Endometrium (tissue), 2 donors: ENCODE data around the gene CBX1.
"Not testable (repeated sequence)": the region's sequence is repeated elsewhere in the genome, so short reads cannot be mapped to it uniquely, and the experiment has no call there.

Experiments
- FAIRE-seq: peaks from 2 replicates; lab custom pipeline; 2012; peaks lifted over from hg19 to GRCh38; lab: Jason Lieb, UNC
- donor health status: control.
- donor health status: control.

CBX1 gene

DNA sequence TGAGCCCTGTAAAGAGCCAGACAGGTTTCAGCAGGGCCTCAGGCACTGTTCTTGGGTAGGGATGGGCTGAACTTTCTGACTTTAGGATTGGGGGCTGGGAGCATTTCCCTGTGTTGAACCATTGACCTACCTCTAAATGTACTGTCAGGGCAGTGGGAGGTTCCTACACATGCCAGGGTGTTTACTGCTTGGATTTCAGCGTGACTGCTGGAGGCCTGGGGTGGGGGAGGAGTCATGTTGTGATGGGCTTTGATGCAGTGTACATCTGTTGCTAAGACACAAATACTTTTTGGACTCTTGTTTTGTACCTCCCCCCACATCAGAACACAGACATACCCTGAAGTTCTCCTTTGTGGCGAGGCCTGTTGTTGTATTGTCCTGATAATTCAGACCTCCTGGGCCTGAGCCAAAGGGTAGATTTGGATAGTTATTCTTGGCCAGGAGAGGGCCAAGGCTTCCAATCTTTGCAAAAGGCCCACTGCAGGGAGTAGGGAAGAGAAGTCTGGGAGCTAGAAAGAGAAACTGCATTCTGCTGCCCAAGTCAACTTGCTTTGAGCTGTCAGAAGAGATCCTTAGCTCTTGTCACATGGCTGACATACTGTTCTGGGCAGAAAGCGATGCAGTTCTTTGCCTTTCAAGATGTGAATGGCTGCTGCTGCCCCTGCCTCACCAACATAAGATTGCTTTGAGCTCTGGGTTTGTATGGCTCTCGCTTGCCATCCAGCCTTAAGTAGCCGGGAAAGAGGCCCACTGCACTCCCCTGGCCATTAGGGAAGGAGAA is 49.4 kb downstream of the CBX1 start:
- peak; percentile 79 for FAIRE-seq

DNA sequence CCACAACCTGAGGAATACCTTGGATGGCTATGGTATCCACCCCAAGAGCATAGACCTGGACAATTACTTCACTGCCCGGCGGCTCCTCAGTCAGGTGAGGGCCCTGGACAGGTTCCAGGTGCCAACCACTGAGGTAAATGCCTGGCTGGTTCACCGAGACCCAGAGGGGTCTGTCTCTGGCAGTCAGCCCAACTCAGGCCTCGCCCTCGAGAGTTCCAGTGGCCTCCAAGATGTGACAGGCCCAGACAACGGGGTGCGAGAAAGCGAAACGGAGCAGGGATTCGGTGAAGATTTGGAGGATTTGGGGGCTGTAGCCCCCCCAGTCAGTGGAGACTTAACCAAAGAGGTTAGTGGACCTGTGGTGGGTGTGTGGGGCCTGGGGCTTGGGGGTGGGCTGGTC is 50.0 kb downstream of the CBX1 start:
- FAIRE-seq: no peak

DNA sequence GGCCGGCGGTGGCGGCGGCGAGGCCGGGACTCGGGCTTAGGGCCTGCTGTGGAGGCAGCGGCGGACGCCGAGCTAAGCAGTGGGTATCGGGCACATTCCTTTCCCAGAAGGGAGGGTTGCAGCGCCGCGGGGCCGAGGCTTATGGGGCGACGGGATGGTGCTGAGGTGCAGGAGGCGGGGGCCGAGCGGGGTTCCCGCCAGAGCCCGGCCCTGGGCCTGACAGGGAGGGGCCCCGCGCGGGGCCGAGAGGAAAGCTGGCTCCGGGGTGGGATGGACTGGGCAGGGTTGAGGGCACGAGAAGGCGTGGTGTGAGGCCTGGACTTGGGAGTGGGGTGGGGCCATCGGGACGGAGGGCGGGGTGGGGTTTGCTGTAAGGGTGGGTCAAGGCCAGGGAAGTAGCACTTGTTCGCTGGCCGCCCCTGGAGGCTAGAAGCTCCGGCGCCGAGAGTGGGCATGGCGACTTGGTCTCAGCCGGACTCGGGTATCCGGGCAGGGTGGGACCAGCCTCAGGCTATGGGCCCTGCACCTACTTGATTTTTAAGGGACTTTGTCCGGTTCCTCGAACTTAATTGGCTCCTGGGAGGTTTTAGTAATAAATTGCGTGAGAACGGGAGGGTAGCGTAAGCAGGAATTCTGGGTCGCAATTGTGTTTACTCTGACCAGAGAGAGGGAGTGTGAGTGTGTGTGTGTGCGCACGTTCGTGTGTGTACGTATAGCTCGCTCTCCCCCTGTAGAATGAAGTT is 52.7 kb downstream of the CBX1 start:
- FAIRE-seq: no peak

DNA sequence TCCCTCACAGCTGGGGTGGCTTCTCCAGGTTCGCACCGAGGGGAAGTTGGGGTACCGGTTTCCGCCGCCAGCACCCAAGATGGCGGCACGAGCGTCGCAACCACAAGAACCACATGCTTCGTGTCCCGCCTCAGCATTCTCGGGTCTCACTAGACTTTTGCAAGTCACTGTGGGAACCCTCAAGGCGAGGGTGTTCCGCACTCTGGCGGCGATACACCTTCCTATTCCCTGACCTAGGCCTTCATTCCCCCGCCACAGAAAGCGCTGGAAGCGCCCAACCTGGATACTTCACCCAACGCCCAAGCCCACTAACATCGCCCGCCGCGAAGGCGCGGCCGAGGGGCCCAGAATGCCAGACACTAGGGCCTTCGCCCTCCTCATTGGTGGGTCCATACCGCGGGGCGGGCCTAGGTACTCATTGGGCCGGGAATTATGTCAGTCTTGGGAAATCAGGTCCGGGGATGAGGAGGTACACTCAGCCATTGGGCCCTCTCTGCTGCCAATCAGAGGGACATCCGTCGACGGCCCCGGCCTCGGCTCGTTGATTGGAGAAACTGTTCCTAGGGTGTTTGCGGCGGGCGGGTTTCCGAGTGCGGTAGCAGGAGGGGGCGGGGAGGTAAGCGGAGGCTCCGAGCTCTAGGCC is 53.4 kb downstream of the CBX1 start, which contains the start of gene NFE2L1:
Gene NFE2L1, plus strand, starts transcription at position 619 of the 643 bp plus-strand sequence. CDS start 2,760 bp downstream, outside the sequence.
- peak; percentile 90 for FAIRE-seq

DNA sequence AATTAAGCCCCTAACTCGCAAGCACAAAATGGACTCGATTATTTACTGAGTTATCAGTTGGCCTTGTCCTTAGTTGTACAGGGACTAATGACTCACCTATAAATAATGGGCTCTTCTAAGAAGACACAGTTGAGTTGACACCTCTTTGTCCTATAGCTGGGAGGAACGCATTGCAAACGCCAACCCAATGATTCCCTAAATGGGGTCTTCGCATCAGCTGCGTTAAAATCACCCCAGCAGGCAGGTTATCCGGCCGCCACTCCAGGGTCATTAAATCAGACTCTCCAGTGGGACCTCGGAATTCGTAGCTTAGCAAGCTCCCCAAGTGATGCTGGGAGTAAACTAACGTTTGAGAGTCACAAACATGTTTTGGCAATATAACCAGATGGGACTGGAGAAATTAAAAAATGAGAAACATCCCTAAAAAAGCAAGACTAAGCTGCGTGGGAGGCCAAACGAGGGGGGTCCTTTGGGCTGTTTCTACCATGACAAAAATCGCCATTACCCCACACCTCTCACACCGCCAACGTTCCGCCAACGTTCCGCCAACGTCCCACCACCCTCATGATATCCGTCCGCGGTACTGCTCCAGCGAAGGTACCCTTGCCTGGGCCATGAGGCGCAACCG is 54.1 kb downstream of the CBX1 start:
- FAIRE-seq: no peak

DNA sequence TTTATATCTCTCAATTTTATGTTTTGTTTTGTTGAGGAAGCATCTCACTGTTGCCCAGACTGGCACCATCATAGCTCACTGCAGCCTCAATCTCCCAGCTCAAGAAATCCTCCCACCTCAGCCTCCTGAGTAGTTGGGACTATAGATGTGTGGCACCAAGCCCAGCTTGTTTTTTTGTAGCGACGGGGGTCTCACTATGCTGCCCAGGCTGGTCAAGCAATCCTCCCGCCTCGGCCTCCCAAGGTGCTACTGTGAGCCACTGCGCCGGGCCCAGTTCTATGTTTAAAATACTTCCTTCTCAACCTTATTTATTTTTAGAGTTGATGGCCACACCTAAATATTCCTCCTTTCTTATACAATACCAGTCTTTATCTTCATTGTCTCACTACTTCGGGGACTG is 55.0 kb downstream of the CBX1 start:
- FAIRE-seq: no peak

DNA sequence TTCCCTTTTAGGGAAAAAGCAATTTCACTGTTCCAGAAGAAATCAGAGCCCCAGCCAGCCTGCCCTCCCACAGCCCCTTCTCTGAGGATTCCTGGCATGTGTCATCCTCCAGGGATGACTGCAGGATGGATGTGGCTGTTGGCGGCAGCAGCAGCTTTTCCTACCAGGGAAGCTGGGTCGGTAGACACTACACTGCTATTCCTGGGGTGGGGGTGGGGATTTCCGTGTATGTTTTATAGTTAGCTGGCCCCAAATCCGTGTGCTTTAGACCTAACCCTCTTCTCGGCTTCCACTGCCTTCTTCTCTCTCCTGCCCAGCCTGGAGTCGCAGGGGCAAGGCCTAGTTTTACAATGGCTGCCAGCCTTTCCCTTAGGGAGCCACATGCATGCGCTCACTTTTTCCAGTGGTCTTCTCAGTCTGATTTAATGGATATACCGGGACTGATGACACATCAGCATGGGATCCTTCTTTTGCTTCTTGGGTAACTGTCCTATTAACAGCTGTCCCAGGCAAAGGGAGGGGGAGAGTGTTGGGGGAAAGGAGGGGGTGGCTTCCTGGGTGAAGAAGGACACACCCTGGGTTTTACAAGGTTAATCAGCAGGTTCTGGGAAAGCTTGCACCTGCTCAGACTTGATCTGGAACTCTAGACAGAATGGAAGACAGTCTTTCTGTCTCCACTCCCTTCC is 55.8 kb downstream of the CBX1 start:
- no peak for FAIRE-seq

DNA sequence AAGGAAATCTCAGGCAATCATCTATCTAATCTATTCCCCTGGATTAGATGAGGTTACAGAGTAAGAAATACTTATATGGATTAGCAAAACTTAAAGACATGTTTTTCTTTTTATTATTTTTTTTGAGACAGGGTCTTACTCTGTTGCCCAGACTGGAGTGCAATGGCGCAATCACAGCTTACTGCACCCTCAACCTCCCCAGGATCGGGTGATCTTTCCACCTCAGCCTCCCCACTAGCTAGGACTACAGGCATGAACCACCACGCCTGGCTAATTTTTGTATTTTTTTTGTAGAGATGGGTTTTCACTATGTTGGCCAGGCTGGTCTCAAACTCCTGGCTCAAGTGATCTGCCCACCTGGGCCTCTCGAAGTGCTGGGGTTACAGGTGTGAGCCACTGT is 56.4 kb downstream of the CBX1 start:
- FAIRE-seq: no peak

DNA sequence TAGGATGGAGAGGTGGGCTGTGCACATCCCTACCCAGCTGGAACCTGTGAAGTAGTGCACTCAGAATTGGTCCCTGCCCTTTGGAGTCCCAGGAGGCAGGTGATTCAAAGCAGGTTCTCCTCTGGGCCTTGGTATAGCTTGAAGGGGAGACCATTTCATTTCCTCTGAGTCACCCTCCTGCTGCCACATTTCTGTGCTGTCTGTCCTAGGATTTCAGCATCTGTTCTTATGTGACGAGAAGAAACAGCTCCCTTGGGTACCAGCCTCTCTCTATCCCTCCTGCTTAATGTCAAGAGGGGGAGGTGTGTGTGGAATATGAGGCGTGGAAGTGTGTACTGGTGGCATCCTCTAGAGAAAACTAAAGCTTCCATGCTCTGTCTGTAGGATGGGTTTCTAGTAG is 58.1 kb downstream of the CBX1 start:
- FAIRE-seq: no peak

DNA sequence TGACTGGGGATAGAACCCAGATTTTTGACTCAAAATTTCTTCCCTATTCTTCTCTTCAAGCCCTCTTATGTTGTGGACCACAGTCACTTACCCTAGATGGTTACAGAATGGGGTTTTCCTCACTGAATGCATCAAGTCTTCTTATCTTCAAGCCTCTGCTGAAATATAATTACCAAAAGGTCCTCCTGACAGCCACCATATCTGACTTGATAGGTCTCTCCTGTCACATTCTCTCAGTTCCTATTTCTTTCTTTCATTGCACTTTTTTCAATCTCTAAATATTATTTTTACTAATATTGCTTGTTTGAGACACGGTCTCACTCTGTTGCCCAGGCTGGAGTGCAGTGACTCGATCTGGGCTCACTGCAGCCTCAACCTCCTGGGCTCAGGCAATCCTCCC is 62.6 kb downstream of the CBX1 start:
- no peak for FAIRE-seq

DNA sequence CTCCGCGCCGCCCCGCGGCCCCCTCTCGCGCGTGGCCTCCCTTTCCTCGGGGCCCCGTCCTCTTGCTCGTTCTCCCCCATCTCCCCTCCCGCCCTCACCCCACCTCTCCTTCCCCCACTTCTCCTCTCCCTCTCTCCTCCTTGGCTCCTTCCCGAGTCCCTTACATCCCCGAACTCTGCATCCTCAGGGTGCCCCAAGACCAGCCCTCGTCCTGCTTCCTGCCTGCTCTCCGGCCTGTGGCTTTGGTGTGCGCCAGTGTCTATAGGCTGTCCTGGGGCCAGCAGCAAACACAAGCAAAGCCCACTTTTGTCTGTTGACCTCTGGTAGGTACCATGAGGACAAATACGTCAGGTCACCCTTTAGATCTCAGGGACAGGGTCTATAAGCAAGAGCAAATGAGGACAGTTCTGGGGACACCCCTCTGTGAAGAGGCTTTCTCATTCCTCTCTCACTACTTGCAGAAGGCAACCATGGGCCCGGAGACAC is 63.4 kb downstream of the CBX1 start:
- no peak for FAIRE-seq

DNA sequence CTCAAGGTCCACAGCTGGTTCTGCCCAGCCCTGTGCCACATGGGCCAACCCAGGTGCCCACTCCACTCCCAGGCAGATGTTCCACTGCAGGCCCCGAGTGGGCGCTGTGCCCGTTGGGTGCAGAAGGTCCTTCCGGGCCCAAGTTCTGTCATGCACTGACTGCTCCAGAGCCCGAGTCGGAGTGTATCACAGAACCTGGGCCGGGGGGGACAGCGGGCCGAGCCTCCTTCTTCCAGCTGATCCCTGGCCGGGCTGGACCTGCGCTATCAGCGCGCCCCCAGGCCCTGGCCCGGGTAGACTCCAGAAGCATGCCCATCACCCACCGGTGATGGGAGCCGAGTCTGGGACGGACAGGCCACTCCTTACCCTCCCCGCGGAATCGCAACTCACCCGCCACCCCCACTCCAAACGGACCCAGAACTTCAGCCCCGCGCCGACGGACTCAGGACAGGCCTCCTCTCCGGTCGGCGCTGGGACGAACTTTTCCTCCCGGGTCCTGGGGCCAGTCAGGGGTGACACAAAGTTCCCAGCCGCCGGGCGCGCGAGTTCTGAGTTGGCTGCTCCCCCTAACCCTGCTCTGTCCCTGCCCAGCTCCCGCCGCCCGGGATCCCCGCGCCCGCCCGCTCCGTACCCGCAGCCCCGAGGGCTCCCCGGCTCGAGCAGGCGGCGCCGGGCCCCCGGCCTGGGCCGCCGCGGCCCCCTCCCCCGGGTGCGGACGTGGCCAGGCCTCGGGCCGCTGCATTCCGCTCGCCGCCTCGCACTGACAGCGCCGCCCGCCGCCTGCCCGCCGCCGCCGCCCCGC is 64.0 kb downstream of the CBX1 start, which contains the start of gene COPZ2:
Gene COPZ2, minus strand, starts transcription at position 762 of the 802 bp plus-strand sequence. Its CDS starts 20 bp downstream, at position 742.
- no peak for FAIRE-seq

DNA sequence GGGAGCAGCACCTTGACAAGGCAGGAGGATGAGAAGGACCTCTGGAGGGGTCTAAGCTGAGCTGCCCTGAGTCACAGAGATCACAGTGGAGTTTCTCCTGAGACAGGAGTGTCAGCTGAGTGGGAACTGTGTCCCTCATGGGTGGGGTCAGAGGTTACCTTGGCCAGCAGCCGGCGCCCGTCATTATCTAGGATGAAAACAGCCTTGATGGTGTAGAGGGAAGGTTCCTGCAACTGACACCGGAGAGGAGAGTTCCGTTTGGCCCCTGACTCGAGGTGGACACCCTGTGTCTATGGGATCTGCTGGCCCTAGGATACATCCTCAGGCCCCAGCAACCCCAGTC is 64.6 kb downstream of the CBX1 start:
- no peak for FAIRE-seq

DNA sequence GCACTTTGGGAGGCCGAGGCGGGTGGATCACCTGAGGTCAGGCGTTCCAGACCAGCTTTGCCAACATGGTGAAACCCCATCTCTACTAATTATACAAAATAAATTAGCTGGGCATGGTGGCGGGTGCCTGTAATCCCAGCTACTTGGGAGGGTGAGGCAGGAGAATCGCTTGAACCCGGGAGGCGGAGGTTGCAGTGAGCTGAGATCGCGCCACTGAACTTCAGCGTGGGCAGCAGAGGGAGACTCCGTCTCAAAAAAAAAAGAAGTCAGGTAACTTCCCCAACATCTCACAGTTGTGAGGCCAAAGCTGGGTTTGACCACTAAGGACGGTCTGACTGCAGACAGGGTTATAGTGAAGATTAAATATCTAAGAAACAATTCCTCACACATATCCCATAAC is 66.5 kb downstream of the CBX1 start:
- FAIRE-seq: not testable (repeated sequence)

DNA sequence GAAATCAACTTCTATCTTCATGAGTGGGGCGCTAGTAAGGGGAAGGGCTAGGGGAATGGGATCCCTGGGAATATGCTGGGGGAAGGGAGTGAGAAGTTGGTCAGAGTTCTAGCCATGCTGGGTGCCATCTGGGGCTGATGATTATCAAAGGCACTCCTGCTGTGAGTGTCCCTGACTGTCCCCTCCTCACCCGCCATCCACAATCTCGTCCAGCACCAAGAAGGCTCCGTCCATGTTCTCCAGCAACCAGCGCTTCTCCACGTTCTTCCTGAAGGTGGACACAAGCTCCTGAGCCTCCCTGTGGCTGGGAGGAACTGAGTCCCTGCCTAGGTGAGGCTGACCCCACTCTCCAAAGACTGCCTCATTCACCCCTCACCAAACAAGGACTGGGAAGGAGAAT is 69.3 kb downstream of the CBX1 start:
- FAIRE-seq: no peak

DNA sequence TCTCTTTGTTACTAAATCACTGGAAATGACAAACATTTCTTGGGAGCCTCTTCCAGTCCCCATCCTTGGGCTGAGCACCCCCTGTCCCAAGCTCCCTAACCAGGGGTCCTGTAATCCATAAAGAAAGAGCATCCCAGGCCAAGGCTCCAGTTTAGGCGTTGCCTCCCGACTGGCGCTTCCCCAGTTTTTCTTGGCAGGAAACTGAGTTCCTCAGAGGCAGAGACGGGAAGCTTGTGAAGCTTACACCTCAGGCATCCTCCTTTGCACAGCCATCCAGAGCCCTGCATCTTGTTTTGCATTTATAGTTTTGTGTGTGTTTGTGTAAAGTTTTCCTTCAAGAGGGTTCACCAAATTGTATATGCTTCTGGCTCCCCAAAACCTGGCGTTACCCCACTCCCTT is 70.7 kb downstream of the CBX1 start:
- FAIRE-seq: no peak

DNA sequence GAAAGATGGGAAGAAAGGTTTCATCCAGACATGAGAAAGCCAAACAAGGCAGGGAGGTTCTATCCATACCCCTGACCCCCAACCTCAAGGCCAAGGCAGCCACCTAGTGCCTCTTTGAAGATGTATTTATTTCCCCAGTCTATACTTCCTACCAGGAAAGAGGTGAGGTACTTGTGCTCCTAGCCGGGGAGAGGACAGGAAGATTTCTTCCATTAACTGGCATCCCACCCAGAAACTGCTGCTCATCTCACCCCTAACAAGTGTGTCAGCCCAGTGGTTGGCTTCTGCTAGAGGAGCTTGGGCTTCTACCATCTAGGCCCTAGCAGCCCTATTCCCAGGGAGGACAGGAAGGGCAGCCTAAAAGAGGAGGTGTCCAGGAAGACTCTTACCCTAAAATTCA is 72.5 kb downstream of the CBX1 start:
- no peak for FAIRE-seq

DNA sequence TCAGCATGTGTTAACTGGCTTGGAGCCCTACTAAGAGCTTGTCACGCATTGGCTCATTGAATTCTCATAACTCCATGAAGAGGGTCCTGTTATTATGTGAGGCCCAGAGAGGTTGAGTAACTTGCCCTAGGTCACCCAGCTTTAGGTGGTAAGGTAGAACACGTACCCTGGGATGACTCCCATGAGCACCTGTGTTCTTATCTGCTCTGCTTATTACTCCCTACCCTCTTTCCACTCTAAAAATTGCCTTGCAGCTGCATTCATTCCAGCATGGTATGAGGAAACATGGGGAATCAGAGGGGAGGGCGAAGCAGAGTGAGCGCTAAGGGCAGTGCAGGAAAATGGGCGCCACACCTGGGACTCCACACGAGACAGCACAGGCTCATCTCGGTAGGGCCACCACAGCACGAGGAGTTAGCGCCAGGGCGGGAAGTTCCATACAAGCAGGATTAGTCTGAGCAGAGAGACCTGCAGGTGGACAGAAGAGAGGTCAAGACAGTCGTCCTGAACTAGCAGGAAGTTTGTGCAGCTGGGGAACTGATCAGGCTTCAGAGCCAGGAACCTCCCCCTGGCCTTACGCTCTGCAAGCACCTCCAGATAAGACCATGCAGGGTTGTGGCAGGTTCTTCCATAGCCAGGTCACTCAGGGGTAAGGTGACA is 73.8 kb downstream of the CBX1 start:
- FAIRE-seq: no peak

DNA sequence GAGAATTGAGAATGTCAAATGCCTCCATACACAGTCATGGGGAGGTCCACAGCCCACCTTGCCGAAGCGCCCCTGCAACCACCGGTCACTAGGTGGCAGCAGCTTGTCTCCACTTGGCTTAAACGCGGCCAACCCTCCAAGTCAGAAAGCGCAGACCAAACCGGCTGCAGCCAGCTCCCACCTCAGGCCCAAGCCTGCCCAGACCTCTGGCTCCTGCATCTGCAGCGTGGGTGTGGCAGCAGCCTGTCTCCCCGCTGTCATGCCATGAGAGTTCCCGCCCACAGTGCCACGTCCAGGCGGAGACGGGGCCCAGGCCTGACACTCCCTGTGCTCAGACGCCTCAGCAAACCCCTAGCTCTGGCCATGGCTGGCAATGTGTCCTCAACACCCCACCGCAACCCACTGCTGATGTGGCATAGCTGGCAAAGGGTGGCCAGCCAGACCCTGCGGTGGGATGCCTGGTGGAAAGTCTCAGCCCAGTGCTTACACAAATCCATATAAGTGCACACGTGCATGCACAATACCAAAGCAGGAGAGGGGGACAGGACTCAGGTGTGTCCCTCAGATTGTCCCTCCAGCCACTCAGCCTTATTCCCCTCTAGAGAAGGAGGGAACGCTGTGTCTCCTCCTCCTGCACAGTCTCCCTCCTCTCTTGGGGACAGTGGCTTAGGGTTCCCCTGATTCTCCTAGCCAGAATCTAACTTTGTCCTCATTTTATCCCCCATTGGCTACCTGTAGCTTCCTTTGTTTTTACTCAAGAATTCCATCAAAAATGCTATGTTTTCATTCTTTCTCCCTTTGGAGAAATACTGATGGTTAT is 74.6 kb downstream of the CBX1 start:
- peak; percentile 23 for FAIRE-seq
